A549 (cell line): ENCODE results near the gene EOGT. TPM values are rescaled to one million over a fixed set of nuclear protein-coding genes. Genes with fewer than 3 reads are reported as not detected.

ENCODE experiments used
- ATAC-seq, 2 experiments: fragments of 200-7000 bp in 1 of 2; fragments of >200 bp in 1 of 2; cut with Nextera tagmentation in 1 of 2; cut with Tn5 transposase in 1 of 2; 3 replicates each; pipeline versions ENCODE4 v1.8.0 to v1.9.1; 2018 to 2020; ENCODE audit warnings: mild to moderate bottlenecking in 1 of 2, moderate library complexity in 1 of 2
- CTCF ChIA-PET: fragments of 300-600 bp; sonication (Branson Sonifier 250); formaldehyde crosslinking; extraction: SDS; loops from one replicate; lab custom pipeline; 2021; ENCODE audit warnings: antibody characterized with exemption, inconsistent platforms; lab: Yijun Ruan, JAX
- POLR2A ChIA-PET: fragments of 350-600 bp; formaldehyde crosslinking; extraction: SDS; loops from one replicate; lab custom pipeline; 2021; ENCODE audit warnings: antibody characterized with exemption, inconsistent platforms; lab: Yijun Ruan, JAX
- DNase-seq, 2 experiments: peaks; one replicate each; pipeline versions ENCODE4 v3.0.0 to v3.0.0-alpha.2; 2011 to 2016; ENCODE audit warnings: low read depth in 1 of 2, low spot score in 1 of 2
- FAIRE-seq: peaks from 2 replicates; lab custom pipeline; 2011; peaks lifted over from hg19 to GRCh38; lab: Jason Lieb, UNC
- H3K27ac ChIP-seq, 2 experiments: fragments of >200 bp; sonication (Bioruptor Twin); formaldehyde crosslinking; 3 replicates each; pipeline ENCODE4 v1.5.1; 2016 to 2017
- H3K4me1 ChIP-seq: fragments of >200 bp; sonication (Bioruptor Twin); formaldehyde crosslinking; 3 replicates; pipeline ENCODE4 v1.6.1; 2016
- H3K4me2 ChIP-seq: fragments of >200 bp; sonication (Bioruptor Twin); formaldehyde crosslinking; 3 replicates; pipeline ENCODE4 v1.6.1; 2016
- H3K4me3 ChIP-seq: fragments of >200 bp; sonication (Bioruptor Twin); formaldehyde crosslinking; 3 replicates; pipeline ENCODE4 v1.5.1; 2016
- H3K9me3 ChIP-seq: fragments of >200 bp; sonication (Bioruptor Twin); formaldehyde crosslinking; 3 replicates; pipeline ENCODE4 v1.6.1; 2016
- BCL3 ChIP-seq: fragments of >200 bp; sonication (Bioruptor Twin); formaldehyde crosslinking; IDR thresholded peaks from 3 replicates; pipeline ENCODE4 v1.6.1; 2016
- BHLHE40 ChIP-seq: IDR thresholded peaks from 2 replicates; pipeline ENCODE4 v1.6.1; 2012; ENCODE audit warnings: low read depth, low read length, inconsistent platforms
- CEBPB ChIP-seq, 2 experiments: fragments of >200 bp in 1 of 2; sonication (Bioruptor Twin) in 1 of 2; formaldehyde crosslinking in 1 of 2; IDR thresholded peaks; 2 replicates each; pipeline ENCODE4 v1.6.1; 2012 to 2016
- E2F6 ChIP-seq: IDR thresholded peaks from 2 replicates; pipeline ENCODE4 v1.6.1; 2012; ENCODE audit warnings: low read depth, borderline replicate concordance
- EHMT2 ChIP-seq: fragments of 200-600 bp; sonication (generic); IDR thresholded peaks from 2 replicates; pipeline ENCODE4 v1.6.1; 2016; ENCODE audit warnings: antibody characterized with exemption, low read depth, mild to moderate bottlenecking, moderate library complexity
- EP300 ChIP-seq, 2 experiments: fragments of >200 bp; sonication (Bioruptor Twin); formaldehyde crosslinking; IDR thresholded peaks; 2 replicates in 1 of 2; 3 replicates in 1 of 2; pipeline ENCODE4 v1.6.1; 2016 to 2017
- FOSB ChIP-seq: fragments of 250-450 bp; sonication (Bioruptor Pico); IDR thresholded peaks from 2 replicates; pipeline ENCODE4 v1.5.0; 2020; ENCODE audit warnings: mild to moderate bottlenecking, moderate library complexity
- FOSL2 ChIP-seq, 2 experiments: fragments of 450-650 bp in 1 of 2; fragments of >200 bp in 1 of 2; sonication (Bioruptor Twin) in 1 of 2; formaldehyde crosslinking; IDR thresholded peaks; 2 replicates each; pipeline versions ENCODE4 v1.5.0 to v1.6.1; 2016 to 2020; ENCODE audit warnings: mild to moderate bottlenecking in 1 of 2, moderate library complexity in 1 of 2
- FOXS1 ChIP-seq: fragments of 250-450 bp; sonication (Bioruptor Pico); IDR thresholded peaks from 2 replicates; pipeline ENCODE4 v1.5.0; 2020; ENCODE audit warnings: mild to moderate bottlenecking, moderate library complexity
- HES2 ChIP-seq: fragments of >200 bp; sonication (Bioruptor Twin); formaldehyde crosslinking; IDR thresholded peaks from 2 replicates; pipeline ENCODE4 v1.6.1; 2016
- HEYL ChIP-seq: fragments of 250-450 bp; sonication (Bioruptor Pico); IDR thresholded peaks from 2 replicates; pipeline ENCODE4 v1.8.0; 2021; ENCODE audit warnings: mild to moderate bottlenecking, moderate library complexity
- HMGXB4 ChIP-seq: fragments of 250-450 bp; sonication (Bioruptor Pico); IDR thresholded peaks from 2 replicates; pipeline ENCODE4 v1.5.0; 2021; ENCODE audit warnings: mild to moderate bottlenecking, moderate library complexity, borderline replicate concordance
- JUNB ChIP-seq: fragments of >200 bp; sonication (Bioruptor Twin); formaldehyde crosslinking; IDR thresholded peaks from 2 replicates; pipeline ENCODE4 v1.6.1; 2016
- MYC ChIP-seq: IDR thresholded peaks from 2 replicates; pipeline ENCODE4 v1.6.1; 2012; ENCODE audit warnings: mild to moderate bottlenecking, inconsistent platforms, low read length, improper control_type of control experiment, borderline replicate concordance
- NFE2L2 ChIP-seq: fragments of 150-350 bp; conservative IDR thresholded peaks from 2 replicates; pipeline ENCODE4 v1.6.1; 2014; ENCODE audit warnings: low read length
- POLR2A ChIP-seq: IDR thresholded peaks from 2 replicates; pipeline ENCODE4 v1.6.1; 2012; ENCODE audit warnings: mild to moderate bottlenecking, low read length
- POLR2AphosphoS2 ChIP-seq: conservative IDR thresholded peaks from 2 replicates; pipeline ENCODE4 v1.6.1; 2012; ENCODE audit warnings: low read length, improper control_type of control experiment, inconsistent platforms
- RARB ChIP-seq: fragments of 250-450 bp; sonication (Bioruptor Pico); IDR thresholded peaks from 2 replicates; pipeline ENCODE4 v1.8.0; 2021; ENCODE audit warnings: mild to moderate bottlenecking, moderate library complexity
- SREBF2 ChIP-seq: fragments of 450-650 bp; IDR thresholded peaks from 2 replicates; pipeline ENCODE4 v1.6.1; 2014; ENCODE audit warnings: mild to moderate bottlenecking, moderate library complexity
- ZC3H11A ChIP-seq: fragments of 450-650 bp; IDR thresholded peaks from 2 replicates; pipeline ENCODE4 v1.6.1; 2014; ENCODE audit warnings: antibody characterized with exemption, mild to moderate bottlenecking
- ZSCAN20 ChIP-seq: fragments of 250-450 bp; sonication (Bioruptor Pico); IDR thresholded peaks from 2 replicates; pipeline ENCODE4 v1.8.0; 2022; ENCODE audit warnings: mild to moderate bottlenecking, moderate library complexity
- WGBS: methylation state at CpG from one replicate; pipeline ENCODE4 v1.1.6; 2017; ENCODE audit errors: missing lambda C conversion rate; 5-methylcytosine and 5-hydroxymethylcytosine counted together
- polyA plus RNA-seq, 4 experiments: library from polyadenylated mRNA; depleted of rRNA in 3 of 4; stranded (reverse); fragments of >200 nt; fragmentation: RNase III in 1 of 4; extraction: RNeasy Plus Mini Kit Qiagen cat#74134 plus additional on column Dnase treatment in 1 of 4; gene quantifications; 2 replicates in 3 of 4; 3 replicates in 1 of 4; pipeline ENCODE4 v1.2.3, GENCODE V29; 2011 to 2017

The EOGT gene
- polyA plus RNA-seq, 2 of the 4 experiments (the other 2 are of a cell fraction), result 9.3 to 11.1 TPM

GRCh38 chr3:68936856-68937255, 76.6 kb downstream of the EOGT start:
- no peak overlapping the region for H3K4me2 ChIP-seq
- DNase-seq (no peak), FAIRE-seq (no peak), ATAC-seq (no peak)
- no peak overlapping the region for H3K27ac ChIP-seq
- no peaks in the 10 kb centered on the region for H3K9me3 ChIP-seq
- 44% methylated on average over 6 of the region's 6 CpGs for WGBS
- H3K4me1 ChIP-seq, result no peaks in the 10 kb centered on the region
- CTCF ChIA-PET, result no interaction called here
- no peak for TF ChIP-seq RARB (CRISPR knock-in tag)
- TF ChIP-seq FOSB (CRISPR knock-in tag), result no peak
- no peak for TF ChIP-seq NFE2L2
- TF ChIP-seq EP300 (IDR thresholded peaks at IDR 0.05), result no peak
- no peak for TF ChIP-seq JUNB
- no peak for TF ChIP-seq POLR2A
- no peak for TF ChIP-seq EHMT2
- TF ChIP-seq SREBF2, result no peak
- no peak for TF ChIP-seq CEBPB (IDR thresholded peaks at IDR 0.05)
- TF ChIP-seq, all 56 proteins: peak for 0
- POLR2A ChIA-PET, result no interaction called here
- no peak overlapping the region for H3K4me3 ChIP-seq

GRCh38 chr3:68935778-68936177, 77.7 kb downstream of the EOGT start:
- H3K4me3 ChIP-seq, result no peak overlapping the region
- no peak overlapping the region for H3K27ac ChIP-seq
- POLR2A ChIA-PET, result no interaction called here
- no peak for FAIRE-seq
- TF ChIP-seq RARB (CRISPR knock-in tag) (no peak), HEYL (no peak), HES2 (no peak), POLR2AphosphoS2 (no peak), HMGXB4 (CRISPR knock-in tag) (no peak), EP300 (IDR thresholded peaks at IDR 0.05) (no peak), ZSCAN20 (CRISPR knock-in tag) (no peak), FOXS1 (no peak), E2F6 (no peak), ZC3H11A (no peak), MYC (no peak), BHLHE40 (no peak), FOSL2 (IDR thresholded peaks at IDR 0.05) (no peak), FOSL2 (CRISPR knock-in tag; IDR thresholded peaks at IDR 0.05) (no peak), BCL3 (no peak)
- TF ChIP-seq, all 56 proteins: peak for 0
- Histone ChIP-seq H3K4me2 (no peak overlapping the region), H3K4me1 (no peaks in the 10 kb centered on the region), H3K9me3 (no peaks in the 10 kb centered on the region)
- WGBS, result 13% methylated on average over 6 of the region's 6 CpGs
- ATAC-seq, result no peak
- CTCF ChIA-PET, result interaction anchor here (0.6 kb wide), 1 partner anchor 10 kb away, joined by 3 read pairs; no protein-coding TSS in a partner anchor
- DNase-seq, result no peak
